WTC11 (cell line): ENCODE data around the gene ARHGAP30. TPM values are rescaled to one million over a fixed set of nuclear protein-coding genes. Genes with fewer than 3 reads are reported as not detected.
"Not testable (repeated sequence)": the region's sequence is repeated elsewhere in the genome, so short reads cannot be mapped to it uniquely, and the experiment has no call there.

Experiments
- ATAC-seq: fragments of 200-7000 bp; cut with Tn5 transposase; 2 replicates; pipeline ENCODE4 v1.10.0; 2021; ENCODE audit warnings: mild to moderate bottlenecking, moderate library complexity
- CTCF ChIA-PET: fragments of 300-600 bp; sonication (Branson Sonifier 250); formaldehyde crosslinking; loops from one replicate; lab custom pipeline; 2021; ENCODE audit warnings: antibody characterized with exemption; lab: Charles Lee
- POLR2A ChIA-PET: fragments of 350-600 bp; sonication (Branson Sonifier 250); formaldehyde crosslinking; loops from one replicate; lab custom pipeline; 2021; ENCODE audit warnings: antibody characterized with exemption; lab: Charles Lee
- DNase-seq: peaks from one replicate; pipeline ENCODE4 v3.0.0; 2021; ENCODE audit warnings: low spot score
- H3K27ac Mint-ChIP-seq: 2 replicates; pipeline ENCODE4 v1.8.0; 2021; ENCODE audit warnings: mixed read lengths
- H3K27me3 Mint-ChIP-seq: 2 replicates; pipeline ENCODE4 v1.8.0; 2021; ENCODE audit warnings: low read depth, mild to moderate bottlenecking, moderate library complexity, mixed read lengths
- H3K36me3 Mint-ChIP-seq: 2 replicates; pipeline ENCODE4 v1.8.0; 2021; ENCODE audit warnings: mixed read lengths
- H3K4me1 Mint-ChIP-seq: 2 replicates; pipeline ENCODE4 v1.8.0; 2022; ENCODE audit warnings: mixed read lengths
- H3K4me3 Mint-ChIP-seq: 2 replicates; pipeline ENCODE4 v1.8.0; 2021; ENCODE audit warnings: mild to moderate bottlenecking, moderate library complexity, mixed read lengths
- H3K9me3 Mint-ChIP-seq: 2 replicates; pipeline ENCODE4 v1.8.0; 2021; ENCODE audit warnings: mixed read lengths
- ERG ChIP-seq: fragments of 250-450 bp; sonication (Bioruptor Pico); IDR thresholded peaks from 2 replicates; pipeline ENCODE4 v1.8.0; 2021; ENCODE audit warnings: mild to moderate bottlenecking
- ESRRA ChIP-seq: sonication (generic); formaldehyde crosslinking; IDR thresholded peaks from 2 replicates; pipeline ENCODE4 v1.8.1; 2022; ENCODE audit warnings: mild to moderate bottlenecking, missing genetic modification reagents, borderline replicate concordance
- OVOL2 ChIP-seq: fragments of 250-450 bp; sonication (Bioruptor Pico); IDR thresholded peaks from 2 replicates; pipeline ENCODE4 v1.9.0; 2021; ENCODE audit warnings: mild to moderate bottlenecking, borderline replicate concordance
- PRDM15 ChIP-seq: sonication (generic); formaldehyde crosslinking; IDR thresholded peaks from 2 replicates; pipeline ENCODE4 v1.8.0; 2022; ENCODE audit warnings: missing genetic modification reagents
- PRRX2 ChIP-seq: fragments of 250-450 bp; sonication (Bioruptor Pico); IDR thresholded peaks from 2 replicates; pipeline ENCODE4 v1.8.0; 2021; ENCODE audit warnings: mild to moderate bottlenecking
- TEAD1 ChIP-seq: sonication (generic); formaldehyde crosslinking; IDR thresholded peaks from 2 replicates; pipeline ENCODE4 v1.8.0; 2022; ENCODE audit warnings: mild to moderate bottlenecking, missing genetic modification reagents
- ZNF232 ChIP-seq: sonication (generic); formaldehyde crosslinking; IDR thresholded peaks from 2 replicates; pipeline ENCODE4 v1.8.0; 2022; ENCODE audit warnings: mild to moderate bottlenecking, missing genetic modification reagents
- total RNA-seq: library from RNA; stranded (reverse); gene quantifications from 3 replicates; pipeline ENCODE4 v1.2.3, GENCODE V29; 2021
- TF ChIP-seq, protein P1 (sequence below): sonication (generic); formaldehyde crosslinking; IDR thresholded peaks from 2 replicates; pipeline ENCODE4 v1.8.0; 2022; ENCODE audit warnings: mild to moderate bottlenecking, missing genetic modification reagents
- TF ChIP-seq, protein P2 (sequence below): fragments of 250-450 bp; sonication (Bioruptor Pico); IDR thresholded peaks from 2 replicates; pipeline ENCODE4 v2.1.2; 2022; ENCODE audit warnings: mild to moderate bottlenecking, moderate library complexity
- TF ChIP-seq, protein P3 (sequence below): sonication (generic); formaldehyde crosslinking; IDR thresholded peaks from 2 replicates; pipeline ENCODE4 v1.8.1; 2022; ENCODE audit warnings: mild to moderate bottlenecking, missing genetic modification reagents, moderate library complexity, borderline replicate concordance

ARHGAP30 gene
- total RNA-seq, 1 experiment from 2014 or later, result 0.52 TPM

- 0 out of 2 replicates have a peak, but pooled peaks have one; percentile 1 for TF ChIP-seq PRDM15 (CRISPR knock-in tag)
- no peak for TF ChIP-seq PRRX2 (CRISPR knock-in tag)
- TF ChIP-seq TEAD1 (CRISPR knock-in tag), result 0 out of 2 replicates have a peak, but pooled peaks have one; percentile 9
- TF ChIP-seq, all 79 proteins: peak for 12
Observed at GRCh38 chr1:161020509-161021164, 49.1 kb downstream of the ARHGAP30 start, which contains the start of gene F11R (continued).

DNA sequence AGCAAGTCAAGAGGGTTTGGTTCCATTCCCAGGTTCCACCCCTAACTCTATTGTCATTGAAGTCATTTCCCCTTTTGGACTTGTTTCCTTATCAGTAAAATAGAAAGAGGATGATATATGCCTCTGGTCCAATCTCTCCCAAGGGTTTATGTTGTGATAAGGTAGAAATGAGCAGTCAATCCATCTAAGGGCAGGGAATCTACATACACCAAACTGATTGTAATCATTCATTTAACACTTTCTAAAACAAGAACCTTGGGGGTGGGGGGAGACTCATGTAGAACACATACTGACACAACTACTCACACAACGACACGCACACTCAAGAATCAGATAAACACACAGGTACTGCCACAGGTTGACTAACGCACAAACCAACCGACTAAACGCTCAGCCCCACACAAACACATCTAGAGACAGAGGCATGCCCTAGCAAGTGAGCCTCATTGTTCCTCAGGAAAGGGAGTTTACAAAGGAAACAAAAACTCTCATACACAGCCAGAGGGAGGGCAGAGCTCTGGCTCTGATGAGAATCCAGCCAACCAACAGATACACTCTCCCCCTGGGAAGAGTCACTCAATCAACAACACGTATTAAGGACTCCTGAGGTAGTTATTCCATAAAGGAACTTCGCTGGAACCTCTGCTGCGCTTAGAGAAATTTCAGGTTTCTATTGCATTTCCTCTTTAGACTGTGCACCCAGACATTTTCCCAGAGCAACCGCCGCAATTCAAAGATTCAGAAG lies 49.8 kb downstream of the ARHGAP30 start:
- Mint-ChIP-seq H3K4me1 (peaks cover 48% of the 10 kb centered on the region), H3K9me3 (no peaks in the 10 kb centered on the region), H3K27ac (peak overlapping the region; percentile 100)
- ChIA-PET CTCF (interaction anchor here (1.0 to 3.6 kb wide), 14 partner anchors 16 to 242 kb away, joined by 3 to 47 read pairs (median 8); partner anchors contain the start of genes ADAMTS4, KLHDC9, TSTD1 and USF1), POLR2A (interaction anchor here (1.0 to 2.8 kb wide), 9 partner anchors 10 to 113 kb away, joined by 3 to 24 read pairs (median 9); partner anchors contain the start of genes DEDD, KLHDC9, TSTD1 and USF1)
- DNase-seq (no peak), ATAC-seq (no peak; the same call in 1 of the 2 replicates)
- TF ChIP-seq, protein P1, sequence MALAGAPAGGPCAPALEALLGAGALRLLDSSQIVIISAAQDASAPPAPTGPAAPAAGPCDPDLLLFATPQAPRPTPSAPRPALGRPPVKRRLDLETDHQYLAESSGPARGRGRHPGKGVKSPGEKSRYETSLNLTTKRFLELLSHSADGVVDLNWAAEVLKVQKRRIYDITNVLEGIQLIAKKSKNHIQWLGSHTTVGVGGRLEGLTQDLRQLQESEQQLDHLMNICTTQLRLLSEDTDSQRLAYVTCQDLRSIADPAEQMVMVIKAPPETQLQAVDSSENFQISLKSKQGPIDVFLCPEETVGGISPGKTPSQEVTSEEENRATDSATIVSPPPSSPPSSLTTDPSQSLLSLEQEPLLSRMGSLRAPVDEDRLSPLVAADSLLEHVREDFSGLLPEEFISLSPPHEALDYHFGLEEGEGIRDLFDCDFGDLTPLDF (CRISPR knock-in tag), result no peak
- TF ChIP-seq, protein P2, sequence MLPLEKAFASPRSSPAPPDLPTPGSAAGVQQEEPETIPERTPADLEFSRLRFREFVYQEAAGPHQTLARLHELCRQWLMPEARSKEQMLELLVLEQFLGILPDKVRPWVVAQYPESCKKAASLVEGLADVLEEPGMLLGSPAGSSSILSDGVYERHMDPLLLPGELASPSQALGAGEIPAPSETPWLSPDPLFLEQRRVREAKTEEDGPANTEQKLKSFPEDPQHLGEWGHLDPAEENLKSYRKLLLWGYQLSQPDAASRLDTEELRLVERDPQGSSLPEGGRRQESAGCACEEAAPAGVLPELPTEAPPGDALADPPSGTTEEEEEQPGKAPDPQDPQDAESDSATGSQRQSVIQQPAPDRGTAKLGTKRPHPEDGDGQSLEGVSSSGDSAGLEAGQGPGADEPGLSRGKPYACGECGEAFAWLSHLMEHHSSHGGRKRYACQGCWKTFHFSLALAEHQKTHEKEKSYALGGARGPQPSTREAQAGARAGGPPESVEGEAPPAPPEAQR (CRISPR knock-in tag), result no peak
- no peak for TF ChIP-seq ESRRA (CRISPR knock-in tag)
- TF ChIP-seq ERG (CRISPR knock-in tag), result no peak
- TF ChIP-seq ZNF232 (CRISPR knock-in tag), result no peak
- TF ChIP-seq, protein P3, sequence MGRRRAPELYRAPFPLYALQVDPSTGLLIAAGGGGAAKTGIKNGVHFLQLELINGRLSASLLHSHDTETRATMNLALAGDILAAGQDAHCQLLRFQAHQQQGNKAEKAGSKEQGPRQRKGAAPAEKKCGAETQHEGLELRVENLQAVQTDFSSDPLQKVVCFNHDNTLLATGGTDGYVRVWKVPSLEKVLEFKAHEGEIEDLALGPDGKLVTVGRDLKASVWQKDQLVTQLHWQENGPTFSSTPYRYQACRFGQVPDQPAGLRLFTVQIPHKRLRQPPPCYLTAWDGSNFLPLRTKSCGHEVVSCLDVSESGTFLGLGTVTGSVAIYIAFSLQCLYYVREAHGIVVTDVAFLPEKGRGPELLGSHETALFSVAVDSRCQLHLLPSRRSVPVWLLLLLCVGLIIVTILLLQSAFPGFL, result no peak
- no peak for TF ChIP-seq OVOL2 (CRISPR knock-in tag)
- TF ChIP-seq, all 79 proteins: peak for 0
- no peaks in the 10 kb centered on the region for H3K27me3 Mint-ChIP-seq
- H3K36me3 Mint-ChIP-seq, result peaks cover 4% of the 10 kb centered on the region; the same call in 1 of the 2 replicates
- peak overlapping the region; percentile 87 for H3K4me3 Mint-ChIP-seq

DNA sequence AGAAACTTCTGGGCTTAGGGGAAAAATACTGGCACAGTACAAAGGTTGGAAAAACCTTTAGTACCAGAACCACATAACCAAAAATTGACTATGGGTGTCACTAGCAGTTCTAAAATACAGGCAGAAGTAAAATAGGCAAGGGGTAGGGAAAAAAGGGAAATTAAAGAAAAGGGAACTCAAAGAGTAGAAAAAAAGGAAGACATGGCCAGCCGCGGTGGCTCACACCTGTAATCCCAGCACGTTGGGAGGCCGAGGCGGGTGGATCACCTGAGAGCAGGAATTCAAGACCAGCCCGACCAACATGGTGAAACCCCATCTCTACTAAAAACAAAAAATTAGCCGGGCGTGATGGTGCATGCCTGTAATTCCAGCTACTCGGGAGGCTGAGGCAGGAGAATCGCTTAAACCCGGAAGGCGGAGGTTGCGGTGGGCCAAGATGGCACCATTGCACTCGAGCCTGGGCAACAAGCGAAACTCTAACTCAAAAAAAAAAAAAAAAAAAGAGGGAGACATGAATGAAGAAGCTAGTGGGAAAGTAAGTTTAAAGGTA lies 50.5 kb downstream of the ARHGAP30 start:
- Mint-ChIP-seq H3K4me3 (peak overlapping the region; percentile 87), H3K27ac (peak overlapping the region; percentile 100), H3K4me1 (peaks cover 52% of the 10 kb centered on the region)
- not testable (repeated sequence) for H3K27me3 Mint-ChIP-seq, DNase-seq, H3K36me3 Mint-ChIP-seq, ATAC-seq, H3K9me3 Mint-ChIP-seq
- CTCF ChIA-PET, result interaction anchor here (1.3 to 1.6 kb wide), 4 partner anchors 19 to 79 kb away, joined by 3 to 8 read pairs (median 6); partner anchors contain the start of genes KLHDC9 and TSTD1
- POLR2A ChIA-PET, result interaction anchor here (1.4 kb wide), 1 partner anchor 26 kb away, joined by 5 read pairs; the partner anchor contains the start of gene USF1
